Fibroblast of lung (primary cell): Measurements from ENCODE around the gene FAM170B.

Source experiments
- CTCF ChIP-seq, 2 donors: IDR thresholded peaks in 1 of 2; conservative IDR thresholded peaks in 1 of 2; 1 replicate in 1 of 2; 2 replicates in 1 of 2; pipeline ENCODE4 v1.5.1; 2011 to 2012; ENCODE audit warnings: low read length in 2 of 2, control low read depth in 1 of 2, inconsistent platforms in 1 of 2, low read depth in 1 of 2, mild to moderate bottlenecking in 1 of 2
- EZH2 ChIP-seq: IDR thresholded peaks from 2 replicates; pipeline ENCODE4 v1.5.1; 2012; ENCODE audit warnings: low read length, control low read depth, mild to moderate bottlenecking; ENCODE audit errors: missing control alignments

- no peak for TF ChIP-seq CTCF (conservative IDR thresholded peaks at IDR 0.05 in 1 of 2, IDR thresholded peaks at IDR 0.05 in 1 of 2; ENCODE audit: low read depth in 1 of 2, low read length in 2 of 2)
- no peak for TF ChIP-seq EZH2
These were observed 17.9 kb downstream of the FAM170B start for GRCh38 chr10:49115796-49116508.
